ENCODE results near the gene CARMIL1. TPM values are rescaled to one million over a fixed set of nuclear protein-coding genes. Genes with fewer than 3 reads are reported as not detected.

The CARMIL1 gene
- total RNA-seq, 2 experiments from 2014 or later: 3.6 to 4.1 TPM

DNA sequence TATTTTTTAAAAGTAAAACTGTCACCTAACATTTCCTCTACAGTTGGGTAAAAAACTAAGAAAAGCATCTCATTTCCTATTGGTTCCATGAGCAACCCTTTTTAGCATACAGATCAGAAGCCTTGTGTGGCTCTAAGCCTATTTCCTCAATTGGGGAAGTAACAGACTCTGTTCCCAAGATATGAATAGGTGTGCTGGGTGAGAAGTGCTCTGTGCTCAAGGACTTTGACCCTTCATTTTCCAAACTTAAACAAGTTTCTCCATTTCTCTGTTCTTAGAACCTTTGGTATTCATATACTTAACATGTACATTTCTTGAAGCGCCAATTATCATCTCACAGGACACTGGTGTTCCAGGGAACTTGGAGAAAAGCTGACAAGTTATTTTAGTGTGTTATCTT, 24.1 kb downstream of the CARMIL1 start:
- no peak for ATAC-seq
- Mint-ChIP-seq H3K27ac (no peak overlapping the region), H3K27me3 (no peaks in the 10 kb centered on the region), H3K4me3 (no peak overlapping the region), H3K9me3 (no peaks in the 10 kb centered on the region), H3K36me3 (ENCODE audit: low read depth) (no peaks in the 10 kb centered on the region), H3K4me1 (ENCODE audit: low read depth) (peaks cover 10% of the 10 kb centered on the region)
- POLR2A ChIA-PET: no interaction called here
- no peak for DNase-seq
- CTCF ChIA-PET: no interaction called here
- TF ChIP-seq, protein P1, sequence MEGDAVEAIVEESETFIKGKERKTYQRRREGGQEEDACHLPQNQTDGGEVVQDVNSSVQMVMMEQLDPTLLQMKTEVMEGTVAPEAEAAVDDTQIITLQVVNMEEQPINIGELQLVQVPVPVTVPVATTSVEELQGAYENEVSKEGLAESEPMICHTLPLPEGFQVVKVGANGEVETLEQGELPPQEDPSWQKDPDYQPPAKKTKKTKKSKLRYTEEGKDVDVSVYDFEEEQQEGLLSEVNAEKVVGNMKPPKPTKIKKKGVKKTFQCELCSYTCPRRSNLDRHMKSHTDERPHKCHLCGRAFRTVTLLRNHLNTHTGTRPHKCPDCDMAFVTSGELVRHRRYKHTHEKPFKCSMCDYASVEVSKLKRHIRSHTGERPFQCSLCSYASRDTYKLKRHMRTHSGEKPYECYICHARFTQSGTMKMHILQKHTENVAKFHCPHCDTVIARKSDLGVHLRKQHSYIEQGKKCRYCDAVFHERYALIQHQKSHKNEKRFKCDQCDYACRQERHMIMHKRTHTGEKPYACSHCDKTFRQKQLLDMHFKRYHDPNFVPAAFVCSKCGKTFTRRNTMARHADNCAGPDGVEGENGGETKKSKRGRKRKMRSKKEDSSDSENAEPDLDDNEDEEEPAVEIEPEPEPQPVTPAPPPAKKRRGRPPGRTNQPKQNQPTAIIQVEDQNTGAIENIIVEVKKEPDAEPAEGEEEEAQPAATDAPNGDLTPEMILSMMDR (IDR thresholded peaks at IDR 0.05): no peak
- intact Hi-C loops (cut with micrococcal nuclease): no loop called here

DNA sequence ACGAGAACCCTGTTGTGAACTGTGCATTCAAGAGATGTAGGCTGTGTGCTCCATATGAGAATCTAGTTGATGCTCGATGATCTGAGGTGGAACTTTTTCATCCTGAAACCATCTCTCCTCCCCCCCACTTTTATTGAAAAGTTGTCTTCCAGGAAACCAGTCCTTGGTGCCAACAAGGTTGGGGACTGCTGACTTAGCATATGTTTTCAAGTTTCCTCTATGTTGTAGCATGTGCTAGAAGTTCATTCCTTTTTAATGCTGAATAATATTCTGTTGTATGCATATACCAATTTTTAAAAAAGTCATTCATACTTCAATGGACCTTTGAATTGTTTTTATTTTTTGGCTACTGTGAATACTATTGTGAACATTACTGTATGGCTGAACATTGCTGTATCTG, 27.2 kb downstream of the CARMIL1 start:
- Mint-ChIP-seq H3K9me3 (no peaks in the 10 kb centered on the region), H3K4me3 (no peak overlapping the region), H3K4me1 (ENCODE audit: low read depth) (peaks cover 10% of the 10 kb centered on the region), H3K27me3 (no peaks in the 10 kb centered on the region), H3K36me3 (ENCODE audit: low read depth) (no peaks in the 10 kb centered on the region), H3K27ac (no peak overlapping the region)
- ChIA-PET CTCF (no interaction called here), POLR2A (no interaction called here)
- intact Hi-C loops (cut with micrococcal nuclease): no loop called here
- DNase-seq (no peak), ATAC-seq (no peak)
- TF ChIP-seq, protein P1 (IDR thresholded peaks at IDR 0.05): no peak

DNA sequence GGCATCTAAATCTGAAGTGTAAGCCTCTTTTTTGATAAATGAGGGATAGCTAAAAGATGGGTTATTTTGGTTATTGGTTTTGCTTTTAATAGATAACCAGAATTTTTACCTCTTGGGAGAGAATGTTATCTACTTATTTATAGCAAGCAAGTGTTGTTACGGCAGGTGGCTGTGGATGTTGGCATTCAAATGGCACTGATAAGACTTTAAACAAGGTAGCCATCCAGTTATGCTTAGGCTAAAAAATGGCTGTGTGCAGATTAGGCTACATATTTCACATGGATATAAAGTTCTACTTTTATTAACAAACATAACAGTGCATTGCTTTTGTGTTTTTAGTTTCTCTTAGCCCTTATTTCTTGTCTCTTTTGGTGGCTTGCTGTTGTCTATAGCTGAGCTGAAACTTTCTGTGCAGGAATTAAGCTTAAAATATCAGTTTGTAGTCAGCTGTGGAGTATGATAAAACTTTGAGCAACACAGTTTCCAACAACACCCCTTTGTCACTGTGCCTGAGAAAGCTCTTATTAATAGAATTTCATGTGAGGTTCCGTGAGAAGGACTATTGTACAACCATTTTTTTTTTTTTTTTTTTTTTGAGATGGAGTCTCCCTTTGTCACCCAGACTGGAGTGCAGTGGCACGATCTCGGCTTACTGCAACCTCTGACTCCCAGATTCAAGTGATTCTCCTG, 28.8 kb downstream of the CARMIL1 start:
- H3K36me3 Mint-ChIP-seq (ENCODE audit: low read depth): no peaks in the 10 kb centered on the region
- POLR2A ChIA-PET: interaction anchor here (0.6 kb wide), 1 partner anchor 718 kb away, joined by 3 read pairs; no protein-coding TSS in a partner anchor
- H3K4me3 Mint-ChIP-seq: no peak overlapping the region
- peaks cover 20% of the 10 kb centered on the region for H3K4me1 Mint-ChIP-seq (ENCODE audit: low read depth)
- TF ChIP-seq, protein P1 (IDR thresholded peaks at IDR 0.05): no peak
- CTCF ChIA-PET: no interaction called here
- H3K27ac Mint-ChIP-seq: no peak overlapping the region
- ATAC-seq (no peak), DNase-seq (no peak)
- no peaks in the 10 kb centered on the region for H3K27me3 Mint-ChIP-seq
- intact Hi-C loops (cut with micrococcal nuclease): no loop called here
- no peaks in the 10 kb centered on the region for H3K9me3 Mint-ChIP-seq

DNA sequence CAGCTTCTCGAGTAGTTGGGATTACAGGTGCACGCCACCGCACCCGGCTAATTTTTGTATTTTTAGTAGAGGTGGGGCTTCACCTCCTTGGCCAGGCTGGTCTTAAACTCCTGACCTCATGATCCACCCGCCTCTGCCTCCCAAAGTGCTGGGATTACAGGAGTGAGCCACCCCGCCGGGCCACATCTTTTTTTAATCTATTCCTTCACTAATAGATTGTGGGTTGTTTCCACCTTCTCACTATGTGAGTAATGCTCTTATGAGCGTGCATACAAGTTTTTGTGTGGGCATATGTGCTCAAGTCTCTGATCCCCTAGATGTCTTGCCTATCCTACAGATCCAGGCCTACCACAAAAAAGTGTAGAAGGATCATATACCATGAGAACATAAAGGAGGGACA, 30.7 kb downstream of the CARMIL1 start:
- no peaks in the 10 kb centered on the region for H3K27me3 Mint-ChIP-seq
- TF ChIP-seq, protein P1 (IDR thresholded peaks at IDR 0.05): no peak
- no peak for ATAC-seq
- H3K27ac Mint-ChIP-seq: no peak overlapping the region
- no peak for DNase-seq
- H3K4me1 Mint-ChIP-seq (ENCODE audit: low read depth): peaks cover 27% of the 10 kb centered on the region
- CTCF ChIA-PET: interaction anchor here (0.8 to 1.4 kb wide), 4 partner anchors 9 to 45 kb away, joined by 3 to 5 read pairs (median 3); no protein-coding TSS in a partner anchor
- intact Hi-C loops (cut with micrococcal nuclease): no loop called here
- H3K9me3 Mint-ChIP-seq: no peaks in the 10 kb centered on the region
- no peak overlapping the region for H3K4me3 Mint-ChIP-seq
- H3K36me3 Mint-ChIP-seq (ENCODE audit: low read depth): no peaks in the 10 kb centered on the region
- POLR2A ChIA-PET: no interaction called here

DNA sequence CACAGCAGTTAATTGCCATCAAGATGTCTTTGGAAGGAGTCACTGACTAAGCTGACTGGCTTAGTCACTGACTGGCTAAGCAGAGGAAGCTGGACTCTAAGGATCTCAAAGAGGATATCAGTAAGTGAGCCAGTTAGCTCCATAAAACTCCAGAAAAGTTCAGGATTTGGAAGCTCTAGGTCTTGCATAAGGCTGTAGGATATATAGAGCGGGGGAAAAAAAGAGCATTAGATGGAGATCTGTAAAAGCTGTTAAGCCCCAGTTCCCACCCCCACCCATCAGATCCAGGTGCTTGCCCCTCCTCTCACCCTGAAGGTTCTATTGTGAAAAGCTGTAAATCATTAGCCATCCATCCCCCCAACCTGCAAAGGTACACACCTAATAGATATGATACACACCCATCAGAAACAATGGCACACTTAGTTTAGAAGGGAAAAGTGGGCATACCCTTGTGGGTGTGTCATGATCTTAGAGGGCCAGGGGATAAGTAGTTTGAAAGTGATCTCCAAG, 32.2 kb downstream of the CARMIL1 start:
- TF ChIP-seq, protein P1 (IDR thresholded peaks at IDR 0.05): no peak
- POLR2A ChIA-PET: no interaction called here
- no peak for DNase-seq
- intact Hi-C loops (cut with micrococcal nuclease): no loop called here
- Mint-ChIP-seq H3K9me3 (no peaks in the 10 kb centered on the region), H3K4me3 (no peak overlapping the region), H3K27me3 (no peaks in the 10 kb centered on the region), H3K27ac (no peak overlapping the region), H3K4me1 (ENCODE audit: low read depth) (peaks cover 23% of the 10 kb centered on the region), H3K36me3 (ENCODE audit: low read depth) (no peaks in the 10 kb centered on the region)
- no peak for ATAC-seq
- CTCF ChIA-PET: interaction anchor here (1.3 to 1.4 kb wide), 2 partner anchors 32 to 246 kb away, joined by 3 to 4 read pairs; partner anchors contain the start of gene CARMIL1

Data from activated CD8-positive, alpha-beta T cell treated with anti-CD3 and anti-CD28 coated beads for 36 hours (primary cell).